Left renal pelvis (tissue), 4 donors: ENCODE results near the gene GIT2. TPM values are rescaled to one million over a fixed set of nuclear protein-coding genes. Genes with fewer than 3 reads are reported as not detected.
"Not testable (repeated sequence)": the region's sequence is repeated elsewhere in the genome, so short reads cannot be mapped to it uniquely, and the experiment has no call there.

Source experiments
- DNase-seq, 4 donors: peaks; one replicate each; pipeline ENCODE4 v3.0.0-alpha.2; 2013; ENCODE audit warnings: low read depth in 4 of 4, low spot score in 3 of 4
- polyA plus RNA-seq, 4 donors: library from polyadenylated mRNA; unstranded; fragments of 120-200 nt; gene quantifications; one replicate each; pipeline ENCODE4 v1.2.1, GENCODE V29; 2013; ENCODE audit not compliant: insufficient read length in 4 of 4

The GIT2 gene
- polyA plus RNA-seq, 4 donors: 35.2 to 48.1 (median 40.1) TPM

DNA sequence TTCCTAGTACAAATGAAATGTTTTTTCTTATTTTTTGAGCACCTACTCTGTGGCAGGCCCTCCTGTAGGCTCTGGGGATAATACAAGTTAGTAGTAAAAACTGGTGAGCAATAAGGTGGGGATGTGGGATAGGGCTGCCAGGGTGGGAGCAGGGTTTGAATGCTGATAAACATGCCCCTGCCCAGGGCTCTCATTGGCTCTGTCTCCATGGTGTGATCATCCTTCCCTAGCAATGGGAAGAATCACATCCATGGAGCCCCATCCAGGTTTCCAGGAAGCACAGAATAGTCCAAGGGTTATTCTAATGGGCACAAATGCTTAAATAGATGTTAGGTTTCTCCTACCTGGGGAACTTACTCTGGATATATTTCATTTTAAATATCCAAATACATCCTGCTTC, 45.5 kb downstream of the GIT2 start:
- no peak for DNase-seq

GRCh38 chr12:109949089-109949488, 47.1 kb downstream of the GIT2 start:
- DNase-seq: peak in 2 of 4 donors; percentile 52 to 55

DNA sequence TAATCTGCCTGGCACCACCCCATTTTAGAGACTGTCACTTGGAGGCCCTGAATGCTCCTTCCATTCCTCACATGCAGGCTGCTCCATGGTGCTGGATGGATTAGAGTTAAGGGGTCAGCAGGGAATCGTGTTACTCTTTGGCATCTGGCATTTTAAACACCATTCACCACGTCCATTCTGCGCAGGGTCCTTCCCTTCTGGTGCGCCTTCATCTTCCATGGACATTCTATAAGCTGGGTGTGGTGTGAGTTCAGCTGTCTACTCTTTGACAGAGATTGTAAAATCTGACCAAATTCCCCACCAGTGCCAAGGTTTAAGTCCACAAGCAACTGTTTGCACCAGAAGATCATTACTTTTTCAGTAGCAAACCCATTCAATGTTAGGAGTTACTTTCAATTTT, 47.8 kb downstream of the GIT2 start:
- DNase-seq: no peak

DNA sequence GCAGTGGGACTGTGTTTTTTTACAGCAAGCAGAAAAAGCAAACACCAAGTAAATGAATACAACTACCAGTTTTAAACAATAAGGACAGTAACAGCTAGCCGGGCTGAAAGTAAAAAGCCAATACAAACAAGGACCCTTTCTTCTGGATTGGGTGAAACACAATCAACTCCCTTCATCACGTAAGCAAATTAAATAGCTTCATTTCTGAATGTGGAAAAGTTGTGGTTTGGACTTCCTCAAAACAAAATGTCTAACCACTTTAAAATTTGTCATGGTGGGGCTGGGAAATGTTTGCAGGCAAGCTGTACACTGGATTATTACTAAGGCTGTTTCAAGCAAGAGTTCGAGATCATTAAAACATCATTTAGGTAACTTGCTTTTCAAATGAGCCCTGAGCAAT, 48.6 kb downstream of the GIT2 start:
- no peak for DNase-seq

- DNase-seq: no peak
These were observed 49.3 kb downstream of the GIT2 start for GRCh38 chr12:109946913-109947312.

DNA sequence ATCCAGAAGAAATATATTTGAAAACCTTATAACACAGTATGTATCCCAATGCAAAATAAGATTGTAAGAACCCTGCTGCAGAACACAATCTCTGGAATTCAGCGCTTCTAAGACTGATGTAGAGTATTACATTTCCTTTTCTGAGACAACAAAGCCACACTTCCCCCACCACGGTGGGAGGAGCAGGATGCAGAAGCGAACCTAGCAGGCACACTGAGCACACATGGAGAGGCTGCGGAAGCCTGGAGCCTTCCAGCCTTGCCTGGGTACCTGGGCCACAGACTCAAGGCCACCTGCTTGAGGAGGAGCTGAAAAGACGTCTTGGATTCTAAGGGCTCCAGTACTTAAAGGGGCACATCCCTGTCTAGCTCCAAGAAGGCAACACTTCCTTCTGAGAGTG, 49.7 kb downstream of the GIT2 start:
- DNase-seq: no peak

- DNase-seq: no peak
These were observed 51.4 kb downstream of the GIT2 start for GRCh38 chr12:109944561-109945359.

- DNase-seq: no peak
These were observed 52.4 kb downstream of the GIT2 start for GRCh38 chr12:109943811-109944210.

- no peak for DNase-seq
These were observed 55.7 kb downstream of the GIT2 start for GRCh38 chr12:109940339-109940923.

DNA sequence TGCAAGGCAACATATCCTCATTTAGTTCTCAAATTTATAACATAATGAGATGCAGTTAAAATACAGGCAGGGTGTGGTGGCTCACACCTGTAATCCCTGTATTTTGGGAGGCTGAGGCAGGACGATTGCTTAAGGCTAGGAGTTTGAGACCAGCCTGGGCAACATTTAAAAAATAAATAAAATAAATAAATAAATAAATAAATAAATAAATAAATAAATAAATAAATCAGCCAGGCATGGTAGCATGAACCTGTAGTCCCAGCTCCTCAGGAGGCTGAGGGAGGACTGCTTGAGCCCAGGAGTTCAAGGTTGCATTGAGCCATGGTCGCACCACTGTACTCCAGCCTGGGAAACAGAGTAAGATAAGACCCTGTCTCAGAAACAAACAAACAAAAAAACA, 56.7 kb downstream of the GIT2 start:
- no peak for DNase-seq

- no peak for DNase-seq
These were observed 57.2 kb downstream of the GIT2 start for GRCh38 chr12:109938947-109939346.

DNA sequence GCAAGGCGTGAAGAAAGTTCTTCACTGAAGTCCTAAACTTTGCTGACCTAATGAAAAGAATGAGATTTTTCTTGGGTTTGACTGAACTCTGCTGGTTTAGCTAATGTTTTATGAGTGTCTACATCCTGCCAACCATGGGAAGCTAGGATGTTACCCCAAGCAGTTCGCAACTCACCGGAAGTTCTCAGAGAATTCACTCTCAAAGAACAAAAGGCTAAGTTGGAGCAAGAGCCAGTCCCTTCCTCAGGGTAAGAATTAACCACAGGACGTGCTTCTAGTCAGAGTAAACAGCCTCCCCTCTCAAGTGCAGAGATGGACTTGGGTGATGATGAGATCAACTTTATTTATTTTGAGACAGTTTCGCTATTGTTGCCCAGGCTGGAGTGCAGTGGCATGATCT, 58.8 kb downstream of the GIT2 start:
- DNase-seq: no peak

DNA sequence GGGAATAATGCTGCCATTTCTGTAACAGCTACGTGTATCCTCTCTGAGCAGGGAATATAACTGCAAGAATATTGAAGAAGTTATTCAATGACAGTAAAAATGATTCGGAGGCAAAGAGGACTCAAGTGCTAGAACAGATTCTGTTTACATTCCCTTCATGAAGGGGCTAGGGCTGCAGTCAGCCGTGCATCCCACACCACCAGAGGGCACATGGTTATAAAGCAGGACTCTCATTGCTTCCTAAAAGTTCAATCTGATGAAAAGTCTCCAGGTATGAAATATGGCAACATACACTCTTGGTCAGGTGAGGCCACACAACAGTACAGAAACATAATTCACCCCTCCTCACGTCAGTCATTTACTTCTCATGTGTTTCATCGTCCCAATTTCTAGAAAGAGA, 62.1 kb downstream of the GIT2 start:
- no peak for DNase-seq

GRCh38 chr12:109932878-109933503, 63.2 kb downstream of the GIT2 start:
- no peak for DNase-seq

DNA sequence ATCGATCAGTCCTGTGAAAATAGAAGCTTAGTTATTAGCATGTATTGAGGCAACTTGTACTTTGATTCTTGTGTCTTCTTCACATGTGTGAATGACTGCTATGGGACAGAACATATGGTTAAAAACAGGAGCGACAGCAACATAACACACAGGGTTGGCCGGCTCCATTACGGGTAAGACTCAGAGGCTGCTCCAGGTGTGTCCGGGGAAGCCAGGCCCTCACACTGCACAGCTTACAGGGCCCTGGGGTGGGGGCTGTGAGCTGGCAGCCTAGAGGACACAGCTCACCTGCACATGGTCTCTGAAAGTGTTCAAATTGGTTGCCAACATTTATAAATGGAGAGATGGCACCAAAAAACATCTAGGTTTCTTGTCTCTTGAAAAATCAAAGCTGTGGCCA, 65.0 kb downstream of the GIT2 start:
- DNase-seq: no peak

GRCh38 chr12:109930028-109930800, 66.0 kb downstream of the GIT2 start:
- no peak for DNase-seq

DNA sequence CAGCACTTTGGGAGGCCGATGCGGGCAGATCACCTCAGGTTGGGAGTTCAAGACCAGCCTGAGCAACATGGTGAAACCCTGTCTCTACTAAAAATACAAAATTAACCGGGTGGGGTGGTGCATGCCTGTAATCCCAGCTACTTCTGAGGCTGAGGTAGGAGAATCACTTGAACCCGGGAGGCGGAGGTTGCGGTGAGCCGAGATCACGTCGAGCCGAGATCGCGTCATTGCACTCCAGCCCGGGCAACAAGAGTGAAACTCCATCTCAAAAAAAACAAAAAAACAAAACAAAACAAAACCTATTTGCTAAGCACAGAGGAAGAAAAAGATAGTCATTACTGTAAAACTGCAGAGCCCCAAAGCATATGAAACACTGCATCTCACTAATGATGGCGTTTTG, 66.8 kb downstream of the GIT2 start:
- DNase-seq: not testable (repeated sequence)

GRCh38 chr12:109928058-109928656, 68.0 kb downstream of the GIT2 start:
- DNase-seq: no peak

DNA sequence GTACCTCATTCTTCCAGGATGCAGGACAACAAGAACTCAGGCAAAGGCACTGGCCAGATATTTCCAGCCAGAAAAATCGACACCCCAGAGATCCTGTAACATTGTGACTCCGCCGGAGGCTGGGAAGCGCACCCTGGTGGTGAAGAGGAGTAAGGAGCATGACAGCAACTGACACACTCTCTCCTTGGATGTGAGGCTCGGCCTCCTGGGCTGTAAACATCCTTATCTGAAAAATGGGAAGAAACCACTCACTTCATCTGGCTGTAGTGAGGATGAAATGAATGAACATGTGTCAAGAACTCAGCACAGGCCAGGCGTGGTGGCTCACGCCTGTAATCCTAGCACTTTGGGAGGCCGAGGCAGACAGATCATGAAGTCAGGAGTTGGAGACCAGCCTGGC, 68.5 kb downstream of the GIT2 start:
- DNase-seq: no peak

- no peak for DNase-seq
These were observed 69.5 kb downstream of the GIT2 start for GRCh38 chr12:109926488-109927210.
